ENCODE data around the gene GARRE1. TPM values are rescaled to one million over a fixed set of nuclear protein-coding genes. Genes with fewer than 3 reads are reported as not detected.

The GARRE1 gene
- total RNA-seq, 6 experiments from 2014 or later = 8.1 to 19.4 (median 9.5) TPM

DNA sequence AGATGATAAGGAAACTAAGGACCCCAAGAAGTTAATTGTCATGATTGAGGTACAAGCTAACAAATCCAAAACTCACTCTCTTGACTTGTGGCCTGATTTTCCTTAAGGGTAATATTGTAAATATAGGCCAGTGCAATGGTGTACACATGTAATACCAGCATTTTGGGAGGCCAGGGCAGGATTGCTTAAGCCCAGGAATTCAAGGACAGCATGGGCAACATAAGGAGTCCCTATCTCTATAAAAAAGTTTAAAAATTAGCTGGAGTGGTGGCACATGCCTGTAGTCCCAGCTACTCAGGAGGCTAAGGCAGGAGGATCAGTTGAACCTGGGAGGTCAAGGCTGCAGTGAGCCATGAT is 28.7 kb upstream of the GARRE1 start:
- no peak for DNase-seq
- no peak for ATAC-seq

DNA sequence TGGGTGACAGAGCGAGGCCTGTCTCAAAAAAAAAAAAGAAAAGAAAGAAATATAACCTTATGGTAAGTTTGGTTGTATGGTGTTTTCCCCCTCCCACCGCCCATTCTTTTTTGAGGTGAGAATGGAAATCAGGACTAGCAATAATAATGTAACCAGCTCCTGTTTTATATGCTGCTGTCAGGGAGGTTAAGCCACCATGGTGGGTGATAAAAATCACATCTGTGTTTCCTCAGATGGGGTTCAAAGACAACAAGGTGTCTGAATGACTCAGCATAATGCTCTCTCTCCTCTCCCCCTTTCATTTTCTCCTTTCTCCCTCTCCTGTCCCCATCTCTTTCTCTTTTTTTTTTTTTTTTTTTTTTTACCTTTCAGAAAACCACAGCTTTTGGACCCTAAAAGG is 28.3 kb upstream of the GARRE1 start:
- 100% methylated on average over 2 of the region's 2 CpGs for WGBS (ENCODE audit: insufficient coverage, low coverage, low lambda C conversion rate, missing lambda C conversion rate)
- Histone ChIP-seq H3K27ac (no peak overlapping the region), H3K9me3 (no peaks in the 10 kb centered on the region), H3K4me3 (no peak overlapping the region), H3K27me3 (no peaks in the 10 kb centered on the region), H3K4me1 (no peaks in the 10 kb centered on the region), H3K36me3 (peaks cover 9 to 75% (median 26%) of the 10 kb centered on the region in 4 donors)
- TF ChIP-seq, protein P1, sequence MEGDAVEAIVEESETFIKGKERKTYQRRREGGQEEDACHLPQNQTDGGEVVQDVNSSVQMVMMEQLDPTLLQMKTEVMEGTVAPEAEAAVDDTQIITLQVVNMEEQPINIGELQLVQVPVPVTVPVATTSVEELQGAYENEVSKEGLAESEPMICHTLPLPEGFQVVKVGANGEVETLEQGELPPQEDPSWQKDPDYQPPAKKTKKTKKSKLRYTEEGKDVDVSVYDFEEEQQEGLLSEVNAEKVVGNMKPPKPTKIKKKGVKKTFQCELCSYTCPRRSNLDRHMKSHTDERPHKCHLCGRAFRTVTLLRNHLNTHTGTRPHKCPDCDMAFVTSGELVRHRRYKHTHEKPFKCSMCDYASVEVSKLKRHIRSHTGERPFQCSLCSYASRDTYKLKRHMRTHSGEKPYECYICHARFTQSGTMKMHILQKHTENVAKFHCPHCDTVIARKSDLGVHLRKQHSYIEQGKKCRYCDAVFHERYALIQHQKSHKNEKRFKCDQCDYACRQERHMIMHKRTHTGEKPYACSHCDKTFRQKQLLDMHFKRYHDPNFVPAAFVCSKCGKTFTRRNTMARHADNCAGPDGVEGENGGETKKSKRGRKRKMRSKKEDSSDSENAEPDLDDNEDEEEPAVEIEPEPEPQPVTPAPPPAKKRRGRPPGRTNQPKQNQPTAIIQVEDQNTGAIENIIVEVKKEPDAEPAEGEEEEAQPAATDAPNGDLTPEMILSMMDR (IDR thresholded peaks at IDR 0.05) = no peak
- no peak for TF ChIP-seq POLR2A (IDR thresholded peaks at IDR 0.05)
- DNase-seq (no peak), ATAC-seq (no peak)
- intact Hi-C loops (cut with DNase I) = no loop called here

More for the DNA sequence above, 28.7 kb upstream of the GARRE1 start:
- H3K27ac ChIP-seq = no peak overlapping the region
- no peaks in the 10 kb centered on the region for H3K9me3 ChIP-seq
- TF ChIP-seq, protein P1 (IDR thresholded peaks at IDR 0.05) = no peak
- TF ChIP-seq POLR2A (IDR thresholded peaks at IDR 0.05) = no peak
- H3K4me3 ChIP-seq = no peak overlapping the region
- peaks cover 9 to 78% (median 26%) of the 10 kb centered on the region in 4 donors for H3K36me3 ChIP-seq
- H3K27me3 ChIP-seq = no peaks in the 10 kb centered on the region
- no peaks in the 10 kb centered on the region for H3K4me1 ChIP-seq
- intact Hi-C loops (cut with DNase I) = no loop called here

DNA sequence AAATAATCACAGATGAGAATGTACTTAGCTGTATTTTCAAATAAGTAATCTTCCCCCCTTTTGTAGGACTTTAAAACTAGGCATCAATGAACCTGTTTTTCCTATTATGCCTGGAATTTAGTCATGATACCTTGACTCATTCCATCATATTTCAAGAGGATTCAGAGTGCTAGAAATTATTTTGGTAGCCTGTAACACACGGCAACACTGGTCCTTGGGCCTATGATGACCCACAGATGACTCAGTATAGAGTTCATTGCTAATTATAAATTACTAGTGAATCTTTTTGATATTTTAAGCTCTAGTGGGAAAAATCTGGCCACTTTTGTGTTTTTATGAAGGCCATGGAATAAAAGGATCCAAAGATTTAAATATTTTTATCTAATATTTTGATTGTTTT is 26.0 kb upstream of the GARRE1 start:
- WGBS (ENCODE audit: insufficient coverage, low coverage, low lambda C conversion rate, missing lambda C conversion rate) = 75% methylated on average over 1 of the region's 1 CpG
- Histone ChIP-seq H3K27me3 (no peaks in the 10 kb centered on the region), H3K27ac (no peak overlapping the region), H3K4me3 (no peak overlapping the region), H3K9me3 (no peaks in the 10 kb centered on the region), H3K4me1 (no peaks in the 10 kb centered on the region), H3K36me3 (peaks cover 4 to 52% (median 15%) of the 10 kb centered on the region in 4 donors)
- DNase-seq = no peak
- no peak for ATAC-seq
- TF ChIP-seq, protein P1 (IDR thresholded peaks at IDR 0.05) = no peak
- TF ChIP-seq POLR2A (IDR thresholded peaks at IDR 0.05) = no peak
- intact Hi-C loops (cut with DNase I) = no loop called here

- Histone ChIP-seq H3K4me3 (no peak overlapping the region), H3K27me3 (no peaks in the 10 kb centered on the region), H3K36me3 (peaks cover 3 to 49% (median 14%) of the 10 kb centered on the region in 4 donors), H3K27ac (no peak overlapping the region), H3K4me1 (no peaks in the 10 kb centered on the region), H3K9me3 (no peaks in the 10 kb centered on the region)
- intact Hi-C loops (cut with DNase I) = no loop called here
- DNase-seq (no peak), ATAC-seq (no peak)
- WGBS (ENCODE audit: insufficient coverage, low coverage, low lambda C conversion rate, missing lambda C conversion rate) = 94% methylated on average over 3 of the region's 3 CpGs
- TF ChIP-seq POLR2A (IDR thresholded peaks at IDR 0.05) = no peak
- TF ChIP-seq, protein P1 (IDR thresholded peaks at IDR 0.05) = no peak
These were observed 25.6 kb upstream of the GARRE1 start for GRCh38 chr19:34228762-34229161.

- no peak overlapping the region for H3K27ac ChIP-seq
- H3K27me3 ChIP-seq = no peaks in the 10 kb centered on the region
- no peaks in the 10 kb centered on the region for H3K9me3 ChIP-seq
- intact Hi-C loops (cut with DNase I) = no loop called here
- TF ChIP-seq POLR2A (IDR thresholded peaks at IDR 0.05) = no peak
- TF ChIP-seq, protein P1 (IDR thresholded peaks at IDR 0.05) = no peak
- H3K4me1 ChIP-seq = no peaks in the 10 kb centered on the region
- H3K4me3 ChIP-seq = no peak overlapping the region
- WGBS (ENCODE audit: insufficient coverage, low coverage, low lambda C conversion rate, missing lambda C conversion rate) = 73% methylated on average over 2 of the region's 4 CpGs
- peaks cover 3 to 39% (median 11%) of the 10 kb centered on the region in 4 donors for H3K36me3 ChIP-seq
- no peak for ATAC-seq
- no peak for DNase-seq
These were observed 24.6 kb upstream of the GARRE1 start for GRCh38 chr19:34229721-34230120.

Data from right lobe of liver (tissue), 6 donors.